ENCODE measurements around the gene CCDC179. TPM values are rescaled to one million over a fixed set of nuclear protein-coding genes. Genes with fewer than 3 reads are reported as not detected.

Gene CCDC179
- total RNA-seq (2022; extraction: Qiagen RNA extraction): not detected in 5 replicates

GRCh38 chr11:22860241-22860640 lies at the start of gene CCDC179:
CCDC179 (minus strand) TSS chr11:22860474; CDS start chr11:22860421, 53 bp downstream.

GRCh38 chr11:22829231-22830081 lies 30.8 kb downstream of the CCDC179 start, which contains the start of gene SVIP:
SVIP (minus strand) TSS chr11:22829801; CDS start chr11:22829748, 53 bp downstream.

Other genes with a start within 250 kb of the CCDC179 start
- gene FANCF, start 234.7 kb downstream of the CCDC179 start, total RNA-seq (2022; extraction: Qiagen RNA extraction): 6.2 to 8.7 TPM (median 7.4 TPM) in 5 replicates
- 0.52 to 0.91 TPM (median 0.76 TPM) in 5 replicates for gene GAS2, start 193.9 kb downstream of the CCDC179 start, total RNA-seq (2022; extraction: Qiagen RNA extraction)
- 6.9 to 13.4 TPM (median 12.6 TPM) in 5 replicates for gene SVIP, start 30.7 kb downstream of the CCDC179 start, total RNA-seq (2022; extraction: Qiagen RNA extraction)

Measured in A549 treated with AZD2906 at 1 μM for 4 hours (cell line).